Panc1 (cell line): ENCODE results near the gene MAML3.

Source experiments
- POLR2AphosphoS5 ChIP-seq: IDR thresholded peaks from 2 replicates; pipeline ENCODE4 v1.6.1; 2012; ENCODE audit warnings: mild to moderate bottlenecking, low read depth, low read length, moderate library complexity
- TF ChIP-seq, protein P1 (sequence below): fragments of 450-650 bp; IDR thresholded peaks from 2 replicates; pipeline ENCODE4 v1.5.1; 2017; ENCODE audit warnings: mild to moderate bottlenecking

DNA sequence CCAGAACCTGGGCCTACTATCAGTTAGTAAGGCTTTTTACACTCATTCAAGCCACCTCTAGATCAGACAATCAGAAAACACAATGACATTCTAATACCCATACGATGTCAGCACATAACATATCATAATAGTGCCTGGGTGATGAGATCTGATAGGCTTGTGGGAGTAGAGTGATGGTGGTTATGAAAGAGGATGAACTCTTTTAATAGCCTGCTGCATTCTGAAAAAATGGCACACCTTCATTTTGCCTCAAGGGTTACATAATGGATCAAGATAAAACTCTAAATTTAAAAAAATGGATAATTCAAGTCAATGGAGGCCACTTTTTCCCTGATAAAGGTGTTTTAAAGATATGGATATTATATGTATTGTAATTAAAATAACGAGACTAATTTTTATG lies 215.6 kb downstream of the MAML3 start:
- TF ChIP-seq, protein P1, sequence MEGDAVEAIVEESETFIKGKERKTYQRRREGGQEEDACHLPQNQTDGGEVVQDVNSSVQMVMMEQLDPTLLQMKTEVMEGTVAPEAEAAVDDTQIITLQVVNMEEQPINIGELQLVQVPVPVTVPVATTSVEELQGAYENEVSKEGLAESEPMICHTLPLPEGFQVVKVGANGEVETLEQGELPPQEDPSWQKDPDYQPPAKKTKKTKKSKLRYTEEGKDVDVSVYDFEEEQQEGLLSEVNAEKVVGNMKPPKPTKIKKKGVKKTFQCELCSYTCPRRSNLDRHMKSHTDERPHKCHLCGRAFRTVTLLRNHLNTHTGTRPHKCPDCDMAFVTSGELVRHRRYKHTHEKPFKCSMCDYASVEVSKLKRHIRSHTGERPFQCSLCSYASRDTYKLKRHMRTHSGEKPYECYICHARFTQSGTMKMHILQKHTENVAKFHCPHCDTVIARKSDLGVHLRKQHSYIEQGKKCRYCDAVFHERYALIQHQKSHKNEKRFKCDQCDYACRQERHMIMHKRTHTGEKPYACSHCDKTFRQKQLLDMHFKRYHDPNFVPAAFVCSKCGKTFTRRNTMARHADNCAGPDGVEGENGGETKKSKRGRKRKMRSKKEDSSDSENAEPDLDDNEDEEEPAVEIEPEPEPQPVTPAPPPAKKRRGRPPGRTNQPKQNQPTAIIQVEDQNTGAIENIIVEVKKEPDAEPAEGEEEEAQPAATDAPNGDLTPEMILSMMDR, result no peak
- no peak for TF ChIP-seq POLR2AphosphoS5
